ENCODE measurements around the gene REPIN1.

The REPIN1 gene

GRCh38 chr7:150388709-150389531, 20.3 kb downstream of the REPIN1 start:
- no peak for DNase-seq (ENCODE audit: extremely low read depth, insufficient read length)
- Histone ChIP-seq H3K36me3 (ENCODE audit: control insufficient read depth, insufficient read depth, low read length) (peaks cover 12% of the 10 kb centered on the region), H3K27me3 (replicated peaks; ENCODE audit: control insufficient read depth, insufficient read depth, low read length) (no peaks in the 10 kb centered on the region), H3K4me3 (replicated peaks; ENCODE audit: low read depth, low read length) (no peak overlapping the region)
- no peak for TF ChIP-seq CTCF (IDR thresholded peaks at IDR 0.05; ENCODE audit: insufficient read depth, low read length, poor library complexity, severe bottlenecking)

GRCh38 chr7:150389532-150389816, 20.9 kb downstream of the REPIN1 start:
- DNase-seq (ENCODE audit: extremely low read depth, insufficient read length): no peak
- no peak for TF ChIP-seq CTCF (IDR thresholded peaks at IDR 0.05; ENCODE audit: insufficient read depth, low read length, poor library complexity, severe bottlenecking)
- Histone ChIP-seq H3K27me3 (replicated peaks; ENCODE audit: control insufficient read depth, insufficient read depth, low read length) (no peaks in the 10 kb centered on the region), H3K36me3 (ENCODE audit: control insufficient read depth, insufficient read depth, low read length) (peaks cover 12% of the 10 kb centered on the region), H3K4me3 (replicated peaks; ENCODE audit: low read depth, low read length) (no peak overlapping the region)

- no peak for DNase-seq (ENCODE audit: extremely low read depth, insufficient read length)
- no peaks in the 10 kb centered on the region for H3K27me3 ChIP-seq (replicated peaks; ENCODE audit: control insufficient read depth, insufficient read depth, low read length)
- TF ChIP-seq CTCF (IDR thresholded peaks at IDR 0.05; ENCODE audit: insufficient read depth, low read length, poor library complexity, severe bottlenecking): no peak
- H3K36me3 ChIP-seq (ENCODE audit: control insufficient read depth, insufficient read depth, low read length): peaks cover 9% of the 10 kb centered on the region
- no peak overlapping the region for H3K4me3 ChIP-seq (replicated peaks; ENCODE audit: low read depth, low read length)
These were observed 21.6 kb downstream of the REPIN1 start for GRCh38 chr7:150390205-150390604.

- TF ChIP-seq CTCF (IDR thresholded peaks at IDR 0.05; ENCODE audit: insufficient read depth, low read length, poor library complexity, severe bottlenecking): no peak
- H3K27me3 ChIP-seq (replicated peaks; ENCODE audit: control insufficient read depth, insufficient read depth, low read length): no peaks in the 10 kb centered on the region
- H3K4me3 ChIP-seq (replicated peaks; ENCODE audit: low read depth, low read length): no peak overlapping the region
- no peak for DNase-seq (ENCODE audit: extremely low read depth, insufficient read length)
- peaks cover 13% of the 10 kb centered on the region for H3K36me3 ChIP-seq (ENCODE audit: control insufficient read depth, insufficient read depth, low read length)
These were observed 24.7 kb downstream of the REPIN1 start for GRCh38 chr7:150393325-150393724.

GRCh38 chr7:150396426-150396825, 27.8 kb downstream of the REPIN1 start:
- H3K36me3 ChIP-seq (ENCODE audit: control insufficient read depth, insufficient read depth, low read length): peaks cover 9% of the 10 kb centered on the region

More at GRCh38 chr7:150396426-150396825, 27.8 kb downstream of the REPIN1 start:
- H3K27me3 ChIP-seq (replicated peaks; ENCODE audit: control insufficient read depth, insufficient read depth, low read length): no peaks in the 10 kb centered on the region
- no peak overlapping the region for H3K4me3 ChIP-seq (replicated peaks; ENCODE audit: low read depth, low read length)
- no peak for DNase-seq (ENCODE audit: extremely low read depth, insufficient read length)
- TF ChIP-seq CTCF (IDR thresholded peaks at IDR 0.05; ENCODE audit: insufficient read depth, low read length, poor library complexity, severe bottlenecking): no peak

Measured in GM06990 (cell line).